ENCODE results near the gene L3MBTL1.

The L3MBTL1 gene

GRCh38 chr20:43543138-43543537 lies 35.6 kb downstream of the L3MBTL1 start:
- DNase-seq: no peak
- in situ Hi-C loops (cut with MboI; ENCODE audit: low pct_unique_long_range_greater_than_20kb, low sequenced_read_pairs): loop anchor here (25.0 kb wide), 1 partner anchor 544 kb away; no protein-coding TSS in a partner anchor

DNA sequence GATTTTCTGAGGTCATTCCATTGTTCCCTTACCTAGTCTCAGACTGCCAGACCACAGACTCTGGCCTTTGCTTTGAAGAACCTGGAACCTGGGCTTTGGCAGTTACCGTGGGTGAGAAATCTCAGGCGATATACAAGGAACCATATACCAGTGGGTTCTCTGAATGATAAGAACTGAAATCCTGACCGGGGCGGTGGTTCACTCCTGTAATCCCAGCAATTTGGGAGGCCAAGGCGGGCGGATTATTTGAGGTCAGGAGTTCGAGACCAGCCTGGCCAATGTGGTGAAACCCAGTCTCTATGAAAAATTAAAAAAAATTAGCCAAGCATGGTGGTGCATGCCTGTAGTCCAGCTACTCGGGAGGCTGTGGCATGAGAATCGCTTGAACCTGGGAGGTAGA lies 37.0 kb downstream of the L3MBTL1 start:
- no peak for DNase-seq
- in situ Hi-C loops (cut with MboI; ENCODE audit: low pct_unique_long_range_greater_than_20kb, low sequenced_read_pairs): loop anchor here (25.0 kb wide), 1 partner anchor 543 kb away; no protein-coding TSS in a partner anchor

- in situ Hi-C loops (cut with MboI; ENCODE audit: low pct_unique_long_range_greater_than_20kb, low sequenced_read_pairs): loop anchor here (25.0 kb wide), 1 partner anchor 541 kb away; no protein-coding TSS in a partner anchor
Measured at GRCh38 chr20:43545837-43546578, 38.5 kb downstream of the L3MBTL1 start.

DNA sequence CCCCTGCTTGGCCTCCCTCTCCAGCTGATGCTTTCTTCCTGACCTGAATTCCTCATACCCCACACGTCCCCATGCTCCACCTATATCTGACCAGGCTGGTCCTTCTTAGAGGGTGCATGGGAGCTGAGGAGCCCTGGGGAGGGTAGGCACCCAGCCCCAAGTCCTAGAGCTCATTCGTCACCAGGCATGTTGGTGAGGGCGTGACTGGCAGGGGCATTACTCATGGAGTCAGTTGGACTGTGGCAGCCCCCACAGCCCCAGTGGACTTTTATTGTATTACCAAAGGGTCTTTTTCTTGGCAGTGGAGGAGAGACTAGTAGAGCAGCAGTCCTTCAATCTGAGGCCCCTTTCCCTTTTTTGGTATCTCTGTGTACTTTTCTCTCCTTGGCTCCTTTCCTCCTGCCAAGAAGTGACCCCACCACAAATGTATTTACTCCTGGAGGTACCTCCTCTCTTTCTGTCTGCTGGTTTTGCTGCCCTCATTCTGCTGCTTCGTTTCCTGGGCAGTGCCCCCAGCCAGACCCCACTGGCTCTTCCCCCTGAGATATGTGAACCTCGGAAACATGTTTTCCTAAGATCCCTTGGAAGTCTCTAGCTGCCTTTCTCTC lies 40.9 kb downstream of the L3MBTL1 start:
- no peak for DNase-seq
- in situ Hi-C loops (cut with MboI; ENCODE audit: low pct_unique_long_range_greater_than_20kb, low sequenced_read_pairs): loop anchor here (25.0 kb wide), 1 partner anchor 539 kb away; no protein-coding TSS in a partner anchor

More at GRCh38 chr20:43545837-43546578, 38.5 kb downstream of the L3MBTL1 start:
- DNase-seq: no peak

- DNase-seq: no peak
- in situ Hi-C loops (cut with MboI; ENCODE audit: low pct_unique_long_range_greater_than_20kb, low sequenced_read_pairs): loop anchor here (25.0 kb wide), 1 partner anchor 538 kb away; no protein-coding TSS in a partner anchor
Measured at GRCh38 chr20:43549416-43550065, 42.0 kb downstream of the L3MBTL1 start.

- in situ Hi-C loops (cut with MboI; ENCODE audit: low pct_unique_long_range_greater_than_20kb, low sequenced_read_pairs): no loop called here
- DNase-seq: no peak
Measured at GRCh38 chr20:43550456-43550855, 43.0 kb downstream of the L3MBTL1 start.

DNA sequence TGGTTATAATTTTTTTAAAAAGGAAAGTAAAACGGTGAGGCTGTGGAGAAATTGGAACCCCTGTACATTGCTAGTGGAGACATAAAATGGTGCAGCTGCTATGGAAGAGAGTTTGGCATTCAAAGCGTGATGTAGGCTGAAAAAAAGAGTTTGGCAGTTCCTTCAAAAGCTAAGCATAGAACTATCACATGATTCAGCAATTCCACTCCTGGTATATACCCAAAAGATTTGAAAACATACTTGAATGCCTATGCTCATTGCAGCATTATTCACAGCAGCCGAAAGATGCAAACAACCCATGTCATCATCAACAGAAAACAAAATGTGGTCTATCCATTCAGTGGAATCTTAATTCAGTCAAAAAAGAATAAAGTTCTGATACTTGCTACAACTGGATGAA lies 46.9 kb downstream of the L3MBTL1 start:
- no peak for DNase-seq
- in situ Hi-C loops (cut with MboI; ENCODE audit: low pct_unique_long_range_greater_than_20kb, low sequenced_read_pairs): no loop called here

GRCh38 chr20:43558412-43559146 lies 51.1 kb downstream of the L3MBTL1 start, which contains the start of gene SGK2:
Gene SGK2 (plus strand): TSS chr20:43559027. CDS start chr20:43566496, 7,469 bp downstream.
- DNase-seq: no peak

DNA sequence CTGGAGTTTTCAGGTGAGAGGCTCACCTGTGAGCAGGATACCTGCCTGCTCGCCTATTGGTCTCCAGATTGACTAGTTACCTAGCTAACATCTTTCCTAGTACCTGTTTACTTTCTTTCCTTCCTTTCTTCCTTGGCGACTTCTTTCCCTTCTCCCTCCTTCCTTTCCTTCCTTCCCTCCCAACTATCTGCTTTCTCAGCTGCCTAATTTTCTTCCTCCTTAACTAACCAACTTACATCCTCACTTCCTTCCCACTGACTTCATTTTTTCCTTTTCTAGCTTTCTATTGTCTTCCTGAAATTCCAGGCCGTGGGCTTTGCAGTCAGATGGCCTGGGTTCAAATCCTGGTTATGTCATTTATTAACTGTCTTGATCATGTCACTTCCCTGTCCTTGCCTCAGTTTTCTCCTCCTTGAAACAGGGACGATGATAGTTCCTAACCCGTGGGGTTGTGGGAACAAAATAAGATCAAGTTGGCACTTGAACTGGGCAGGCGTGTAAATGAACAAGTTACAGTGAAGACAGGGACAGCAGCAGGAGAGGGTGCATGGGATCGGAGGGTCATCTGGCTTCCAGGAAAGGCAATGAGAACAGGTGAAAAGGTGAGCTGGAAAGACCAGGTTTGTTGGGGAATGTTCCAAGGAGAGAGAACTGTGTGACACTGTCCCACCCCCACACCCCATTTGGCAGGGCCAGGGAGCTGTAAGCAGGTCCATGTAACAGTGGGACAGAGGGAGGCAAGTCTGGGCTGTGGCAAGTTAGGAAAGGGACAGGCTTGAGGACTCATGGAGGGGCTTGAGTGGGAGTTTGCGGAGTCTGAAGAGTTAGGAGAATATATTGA lies 51.9 kb downstream of the L3MBTL1 start:
- in situ Hi-C loops (cut with MboI; ENCODE audit: low pct_unique_long_range_greater_than_20kb, low sequenced_read_pairs): no loop called here
- no peak for DNase-seq

More at GRCh38 chr20:43558412-43559146, 51.1 kb downstream of the L3MBTL1 start, which contains the start of gene SGK2:
- in situ Hi-C loops (cut with MboI; ENCODE audit: low pct_unique_long_range_greater_than_20kb, low sequenced_read_pairs): no loop called here

GRCh38 chr20:43560974-43561373 lies 53.5 kb downstream of the L3MBTL1 start:
- DNase-seq: no peak
- in situ Hi-C loops (cut with MboI; ENCODE audit: low pct_unique_long_range_greater_than_20kb, low sequenced_read_pairs): no loop called here

DNA sequence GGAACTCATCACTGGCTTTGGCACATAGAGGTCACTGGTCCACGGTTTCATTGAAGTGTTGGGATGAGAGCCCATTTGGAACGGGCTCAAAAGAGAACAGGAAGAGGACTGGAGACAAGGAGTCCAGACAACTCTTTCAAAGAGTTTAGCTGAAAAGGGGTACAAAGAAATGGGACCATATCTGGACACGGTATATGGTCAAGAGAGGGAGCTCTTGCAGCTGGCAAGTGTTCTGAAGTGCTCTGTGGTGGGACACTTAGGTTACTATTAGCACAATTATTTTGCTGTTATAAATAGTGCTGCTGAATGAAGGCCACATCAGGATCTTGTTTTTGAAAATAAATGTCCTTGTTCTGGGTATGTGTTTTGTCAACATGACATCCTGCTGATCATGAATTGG lies 55.9 kb downstream of the L3MBTL1 start:
- DNase-seq: no peak

GRCh38 chr20:43563991-43564390 lies 56.5 kb downstream of the L3MBTL1 start:
- in situ Hi-C loops (cut with MboI; ENCODE audit: low pct_unique_long_range_greater_than_20kb, low sequenced_read_pairs): no loop called here
- DNase-seq: no peak

More for the DNA sequence above, 55.9 kb downstream of the L3MBTL1 start:
- in situ Hi-C loops (cut with MboI; ENCODE audit: low pct_unique_long_range_greater_than_20kb, low sequenced_read_pairs): no loop called here

- in situ Hi-C loops (cut with MboI; ENCODE audit: low pct_unique_long_range_greater_than_20kb, low sequenced_read_pairs): no loop called here
- no peak for DNase-seq
Measured at GRCh38 chr20:43564455-43564854, 57.0 kb downstream of the L3MBTL1 start.

DNA sequence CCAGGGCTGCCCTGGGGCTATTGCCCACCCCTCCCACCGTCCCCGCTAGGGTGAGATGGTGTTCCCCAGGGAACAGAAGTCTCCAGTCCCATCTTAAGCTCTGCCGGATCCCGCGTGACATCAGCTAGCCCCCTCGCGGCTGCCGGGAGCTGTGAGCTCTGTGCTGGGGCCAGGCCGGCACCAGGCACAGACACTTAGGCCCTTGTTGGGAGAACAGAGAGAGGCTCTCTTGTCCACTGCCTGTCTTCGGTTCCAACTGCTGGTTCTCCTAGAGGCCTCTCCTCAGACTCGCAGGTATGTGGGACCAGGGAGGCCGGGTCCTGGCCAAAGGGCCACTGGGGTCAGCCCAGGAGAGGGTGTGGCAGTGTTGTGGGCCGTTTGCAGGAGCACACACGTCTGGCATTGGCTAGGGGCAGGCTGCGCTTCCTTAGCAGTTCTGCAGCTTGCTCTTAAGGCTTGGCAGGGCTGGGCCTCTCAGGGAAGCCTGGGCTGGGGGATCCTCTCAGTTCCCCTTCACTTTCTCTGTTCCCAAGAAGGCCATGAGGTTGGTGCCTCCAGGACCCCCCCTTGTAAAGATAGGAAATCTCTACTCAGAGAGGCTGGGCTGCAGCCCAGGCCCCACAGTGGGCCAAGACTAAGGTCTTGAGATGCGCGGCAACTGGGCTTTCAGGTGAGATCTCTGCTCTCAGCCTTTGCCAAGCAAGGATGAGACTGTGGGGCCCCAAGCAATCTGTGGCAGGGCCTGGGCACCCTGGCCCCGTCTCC lies 57.7 kb downstream of the L3MBTL1 start:
- in situ Hi-C loops (cut with MboI; ENCODE audit: low pct_unique_long_range_greater_than_20kb, low sequenced_read_pairs): no loop called here
- DNase-seq: no peak

DNA sequence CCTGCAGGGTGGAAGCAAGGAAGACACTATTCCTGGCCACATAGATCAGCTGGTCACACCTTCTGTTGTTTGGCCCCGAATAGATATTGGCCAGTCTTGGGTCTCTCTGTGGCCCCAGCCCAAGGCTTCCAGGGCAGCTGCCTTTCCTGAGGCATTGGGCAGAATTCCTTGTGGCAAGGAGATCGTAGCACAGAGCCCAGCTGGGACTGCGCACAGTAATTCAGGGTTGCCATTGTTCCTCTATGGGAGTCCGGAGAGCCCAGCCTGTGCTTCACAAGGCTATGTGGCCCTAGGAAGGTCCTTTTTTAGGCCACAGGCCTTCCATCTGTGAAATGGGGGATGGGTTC lies 58.2 kb downstream of the L3MBTL1 start:
- no peak for DNase-seq
- in situ Hi-C loops (cut with MboI; ENCODE audit: low pct_unique_long_range_greater_than_20kb, low sequenced_read_pairs): no loop called here

DNA sequence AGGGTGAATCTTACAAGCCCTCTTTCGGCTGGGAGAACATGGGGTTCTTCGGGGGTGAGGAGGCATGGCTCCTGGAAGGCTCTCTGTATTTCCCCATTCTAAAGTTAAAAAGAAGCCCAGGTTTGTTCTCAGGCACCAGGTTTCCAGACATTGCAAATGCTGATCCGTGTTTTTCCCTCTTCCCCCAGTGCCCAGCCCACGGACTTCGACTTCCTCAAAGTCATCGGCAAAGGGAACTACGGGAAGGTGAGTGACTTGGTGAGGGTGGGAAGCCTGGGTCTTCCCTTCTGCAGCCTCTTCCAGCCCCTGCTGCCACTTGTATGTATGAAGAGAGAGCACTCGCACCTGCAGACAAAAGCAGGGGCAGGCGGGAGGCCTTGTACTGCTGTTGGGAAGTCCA lies 60.0 kb downstream of the L3MBTL1 start:
- in situ Hi-C loops (cut with MboI; ENCODE audit: low pct_unique_long_range_greater_than_20kb, low sequenced_read_pairs): no loop called here
- DNase-seq: no peak

DNA sequence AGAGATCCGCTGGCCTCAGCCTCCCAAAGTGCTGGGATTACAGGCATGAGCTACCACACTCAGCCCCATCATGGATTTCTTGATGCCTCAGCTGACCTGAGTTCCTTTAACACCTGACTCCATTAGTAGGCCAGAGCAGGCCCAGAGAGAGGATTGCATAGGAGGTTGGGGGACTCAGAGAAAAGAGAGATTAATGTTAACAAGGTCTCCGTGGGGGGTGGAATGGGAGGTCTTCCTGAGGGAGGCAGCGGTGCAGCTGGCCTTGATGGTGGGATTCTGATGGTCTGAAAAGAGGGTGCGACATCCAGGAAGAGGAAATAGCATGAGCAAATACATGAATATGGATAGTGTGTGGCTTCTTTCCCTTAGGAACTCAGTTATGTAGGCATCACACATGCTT lies 61.2 kb downstream of the L3MBTL1 start:
- in situ Hi-C loops (cut with MboI; ENCODE audit: low pct_unique_long_range_greater_than_20kb, low sequenced_read_pairs): no loop called here

DNA sequence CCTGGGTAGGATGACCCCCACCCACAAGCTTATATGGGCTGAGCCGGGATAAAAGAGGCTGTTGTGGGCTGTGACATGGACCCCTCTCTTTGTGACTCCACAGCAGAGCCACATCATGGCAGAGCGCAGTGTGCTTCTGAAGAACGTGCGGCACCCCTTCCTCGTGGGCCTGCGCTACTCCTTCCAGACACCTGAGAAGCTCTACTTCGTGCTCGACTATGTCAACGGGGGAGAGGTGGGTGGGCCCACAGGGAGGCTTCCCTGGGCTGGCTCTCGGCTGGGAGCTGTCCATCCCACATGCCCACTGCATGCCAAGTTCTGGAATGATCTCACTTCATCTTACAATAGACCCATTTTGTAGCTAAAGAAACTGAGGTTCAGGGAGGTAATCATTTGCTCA lies 61.8 kb downstream of the L3MBTL1 start:
- no peak for DNase-seq
- in situ Hi-C loops (cut with MboI; ENCODE audit: low pct_unique_long_range_greater_than_20kb, low sequenced_read_pairs): no loop called here

More for the DNA sequence above, 61.2 kb downstream of the L3MBTL1 start:
- no peak for DNase-seq
